ENCODE results near the gene ADCY5. TPM values are rescaled to one million over a fixed set of nuclear protein-coding genes. Genes with fewer than 3 reads are reported as not detected.

ADCY5 gene
- total and polyA plus RNA-seq, 4 donors = 0.74 to 6.6 (median 2.9) TPM

DNA sequence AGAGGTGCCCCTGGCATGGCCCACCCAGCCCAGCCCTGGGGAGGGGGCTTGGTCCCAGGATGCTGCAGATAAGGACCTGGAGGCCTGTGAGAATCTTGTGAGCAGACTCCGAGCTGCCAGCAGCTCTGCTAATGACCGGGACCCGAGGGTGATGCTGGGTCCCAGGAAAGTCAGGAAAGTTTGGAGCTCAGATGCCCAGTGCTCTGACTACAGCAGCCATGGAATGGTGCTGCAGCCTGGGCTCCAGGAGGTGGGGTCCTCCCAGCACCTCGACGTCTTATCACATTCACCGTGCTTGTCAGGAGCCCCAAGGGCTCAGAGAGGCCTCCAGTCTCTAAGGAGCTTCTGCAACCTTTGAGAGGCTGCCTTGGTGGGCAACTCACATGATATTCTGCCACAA, 34.3 kb upstream of the ADCY5 start (continued):
- TF ChIP-seq, protein P1, sequence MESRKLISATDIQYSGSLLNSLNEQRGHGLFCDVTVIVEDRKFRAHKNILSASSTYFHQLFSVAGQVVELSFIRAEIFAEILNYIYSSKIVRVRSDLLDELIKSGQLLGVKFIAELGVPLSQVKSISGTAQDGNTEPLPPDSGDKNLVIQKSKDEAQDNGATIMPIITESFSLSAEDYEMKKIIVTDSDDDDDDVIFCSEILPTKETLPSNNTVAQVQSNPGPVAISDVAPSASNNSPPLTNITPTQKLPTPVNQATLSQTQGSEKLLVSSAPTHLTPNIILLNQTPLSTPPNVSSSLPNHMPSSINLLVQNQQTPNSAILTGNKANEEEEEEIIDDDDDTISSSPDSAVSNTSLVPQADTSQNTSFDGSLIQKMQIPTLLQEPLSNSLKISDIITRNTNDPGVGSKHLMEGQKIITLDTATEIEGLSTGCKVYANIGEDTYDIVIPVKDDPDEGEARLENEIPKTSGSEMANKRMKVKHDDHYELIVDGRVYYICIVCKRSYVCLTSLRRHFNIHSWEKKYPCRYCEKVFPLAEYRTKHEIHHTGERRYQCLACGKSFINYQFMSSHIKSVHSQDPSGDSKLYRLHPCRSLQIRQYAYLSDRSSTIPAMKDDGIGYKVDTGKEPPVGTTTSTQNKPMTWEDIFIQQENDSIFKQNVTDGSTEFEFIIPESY (IDR thresholded peaks at IDR 0.05) = no peak
- TF ChIP-seq, protein P2, sequence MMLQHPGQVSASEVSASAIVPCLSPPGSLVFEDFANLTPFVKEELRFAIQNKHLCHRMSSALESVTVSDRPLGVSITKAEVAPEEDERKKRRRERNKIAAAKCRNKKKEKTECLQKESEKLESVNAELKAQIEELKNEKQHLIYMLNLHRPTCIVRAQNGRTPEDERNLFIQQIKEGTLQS (IDR thresholded peaks at IDR 0.05) = no peak
- TF ChIP-seq EGR1 (IDR thresholded peaks at IDR 0.05; ENCODE audit: low read depth in 2 of 2) (no peak), HNF4G (IDR thresholded peaks at IDR 0.05) (no peak)
- TF ChIP-seq, protein P3, sequence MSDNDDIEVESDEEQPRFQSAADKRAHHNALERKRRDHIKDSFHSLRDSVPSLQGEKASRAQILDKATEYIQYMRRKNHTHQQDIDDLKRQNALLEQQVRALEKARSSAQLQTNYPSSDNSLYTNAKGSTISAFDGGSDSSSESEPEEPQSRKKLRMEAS (IDR thresholded peaks at IDR 0.05) = no peak

DNA sequence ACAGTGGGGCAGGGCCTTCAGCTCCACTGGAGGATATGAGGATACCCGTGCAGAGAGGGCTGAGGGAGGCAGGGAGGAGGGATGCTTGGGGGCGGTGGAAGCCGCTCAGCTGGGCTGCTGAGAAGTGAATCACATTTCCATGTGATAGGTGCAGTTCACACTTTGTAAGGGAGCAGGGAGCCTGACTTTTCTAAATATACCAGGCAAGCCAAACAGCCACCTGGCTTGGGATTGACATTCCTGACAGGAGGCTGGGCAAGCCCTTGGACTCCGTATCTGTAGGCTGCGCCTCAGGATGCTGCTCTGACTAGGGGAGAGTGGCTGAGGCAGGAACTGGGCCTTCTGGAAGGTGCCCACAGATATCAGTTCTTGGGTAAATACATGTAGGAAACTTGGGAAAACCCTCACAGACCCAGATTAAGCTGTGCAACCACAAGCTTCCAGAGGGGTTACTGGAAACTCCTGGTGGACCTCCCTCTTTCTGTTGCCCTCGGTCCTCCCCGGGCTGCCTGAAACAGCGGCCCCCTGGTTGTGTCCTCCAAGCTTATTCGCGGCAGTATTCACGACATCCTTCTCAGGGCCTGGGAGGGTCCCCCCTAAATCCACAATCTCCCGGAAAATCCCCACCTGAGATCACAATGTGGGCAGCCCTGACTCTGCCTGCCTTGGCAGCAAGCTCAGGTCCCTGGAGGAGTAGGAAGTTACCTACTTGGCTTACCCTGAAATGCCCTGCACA, 33.0 kb upstream of the ADCY5 start:
- WGBS = 92% methylated on average over 12 of the region's 12 CpGs
- no peak overlapping the region for H3K4me3 ChIP-seq (ENCODE audit: low read depth in 1 of 3, low read length in 3 of 3)
- no peak overlapping the region for H3K27ac ChIP-seq (ENCODE audit: low read depth in 1 of 2, low read length in 2 of 2)
- H3K27me3 ChIP-seq (ENCODE audit: control insufficient read depth in 4 of 4, insufficient read depth in 4 of 4, low read length in 3 of 4) = no peaks in the 10 kb centered on the region
- no peaks in the 10 kb centered on the region for H3K36me3 ChIP-seq (ENCODE audit: control insufficient read depth in 4 of 4, insufficient read depth in 3 of 4, low read depth in 1 of 4, low read length in 3 of 4)
- TF ChIP-seq YY1 (IDR thresholded peaks at IDR 0.05) = no peak
- TF ChIP-seq, protein P4, sequence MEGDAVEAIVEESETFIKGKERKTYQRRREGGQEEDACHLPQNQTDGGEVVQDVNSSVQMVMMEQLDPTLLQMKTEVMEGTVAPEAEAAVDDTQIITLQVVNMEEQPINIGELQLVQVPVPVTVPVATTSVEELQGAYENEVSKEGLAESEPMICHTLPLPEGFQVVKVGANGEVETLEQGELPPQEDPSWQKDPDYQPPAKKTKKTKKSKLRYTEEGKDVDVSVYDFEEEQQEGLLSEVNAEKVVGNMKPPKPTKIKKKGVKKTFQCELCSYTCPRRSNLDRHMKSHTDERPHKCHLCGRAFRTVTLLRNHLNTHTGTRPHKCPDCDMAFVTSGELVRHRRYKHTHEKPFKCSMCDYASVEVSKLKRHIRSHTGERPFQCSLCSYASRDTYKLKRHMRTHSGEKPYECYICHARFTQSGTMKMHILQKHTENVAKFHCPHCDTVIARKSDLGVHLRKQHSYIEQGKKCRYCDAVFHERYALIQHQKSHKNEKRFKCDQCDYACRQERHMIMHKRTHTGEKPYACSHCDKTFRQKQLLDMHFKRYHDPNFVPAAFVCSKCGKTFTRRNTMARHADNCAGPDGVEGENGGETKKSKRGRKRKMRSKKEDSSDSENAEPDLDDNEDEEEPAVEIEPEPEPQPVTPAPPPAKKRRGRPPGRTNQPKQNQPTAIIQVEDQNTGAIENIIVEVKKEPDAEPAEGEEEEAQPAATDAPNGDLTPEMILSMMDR (IDR thresholded peaks at IDR 0.05; ENCODE audit: low read depth, low read length, missing input control) = no peak
- no peak for TF ChIP-seq RAD21 (IDR thresholded peaks at IDR 0.05)
- TF ChIP-seq HNF4G (IDR thresholded peaks at IDR 0.05) = no peak
- TF ChIP-seq TAF1 (conservative IDR thresholded peaks at IDR 0.05) = no peak
- TF ChIP-seq GABPA (IDR thresholded peaks at IDR 0.05 in 1 of 2, conservative IDR thresholded peaks at IDR 0.05 in 1 of 2) = no peak
- no peak for TF ChIP-seq FOXA1 (IDR thresholded peaks at IDR 0.05)
- H3K9me3 ChIP-seq (ENCODE audit: control insufficient read depth in 4 of 4, low read length in 3 of 4) = no peaks in the 10 kb centered on the region
- no peak for DNase-seq (ENCODE audit: low spot score)
- H3K4me1 ChIP-seq (ENCODE audit: control insufficient read depth in 4 of 4, insufficient read depth in 4 of 4, low read length in 3 of 4) = no peaks in the 10 kb centered on the region
- H3K9ac ChIP-seq (ENCODE audit: low read depth in 1 of 2, low read length in 2 of 2) = no peak overlapping the region

DNA sequence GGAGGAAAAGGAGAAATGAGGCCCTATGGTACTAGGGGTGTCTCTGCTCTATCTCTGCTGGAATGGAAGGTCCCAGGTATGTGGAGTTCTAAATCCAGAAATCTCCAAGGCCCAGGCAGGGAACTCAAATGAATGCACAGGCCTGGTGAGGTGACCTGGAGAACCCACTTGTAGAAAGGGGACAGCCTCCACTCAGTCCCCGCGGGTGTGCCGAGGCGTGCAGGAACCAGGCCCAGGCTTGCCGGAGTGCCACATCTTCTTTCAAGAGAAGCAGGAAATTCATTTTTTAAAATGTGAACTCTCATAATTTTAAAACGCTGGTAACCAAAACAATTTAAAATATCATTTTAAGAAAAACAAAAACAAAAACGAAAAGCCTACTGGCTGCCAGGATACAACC, 32.2 kb upstream of the ADCY5 start:
- Histone ChIP-seq H3K4me3 (ENCODE audit: low read depth in 1 of 3, low read length in 3 of 3) (no peak overlapping the region), H3K36me3 (ENCODE audit: control insufficient read depth in 4 of 4, insufficient read depth in 3 of 4, low read depth in 1 of 4, low read length in 3 of 4) (no peaks in the 10 kb centered on the region), H3K9me3 (ENCODE audit: control insufficient read depth in 4 of 4, low read length in 3 of 4) (no peaks in the 10 kb centered on the region), H3K27ac (ENCODE audit: low read depth in 1 of 2, low read length in 2 of 2) (no peak overlapping the region), H3K27me3 (ENCODE audit: control insufficient read depth in 4 of 4, insufficient read depth in 4 of 4, low read length in 3 of 4) (no peaks in the 10 kb centered on the region), H3K9ac (ENCODE audit: low read depth in 1 of 2, low read length in 2 of 2) (no peak overlapping the region), H3K4me1 (ENCODE audit: control insufficient read depth in 4 of 4, insufficient read depth in 4 of 4, low read length in 3 of 4) (no peaks in the 10 kb centered on the region)
- WGBS = 91% methylated on average over 7 of the region's 7 CpGs
- TF ChIP-seq HNF4G (IDR thresholded peaks at IDR 0.05) = no peak
- TF ChIP-seq SP1 (IDR thresholded peaks at IDR 0.05) = no peak
- TF ChIP-seq EGR1 (IDR thresholded peaks at IDR 0.05; ENCODE audit: low read depth in 2 of 2) = no peak
- TF ChIP-seq JUND (IDR thresholded peaks at IDR 0.05) = no peak
- no peak for TF ChIP-seq RAD21 (IDR thresholded peaks at IDR 0.05)
- DNase-seq (ENCODE audit: low spot score) = no peak

All from liver (tissue), 9 donors.